GM12872 (cell line): Measurements from ENCODE around the gene PCDH8.

ENCODE experiments used
- TF ChIP-seq, protein P1 (sequence below): IDR thresholded peaks from 3 replicates; pipeline ENCODE4 v1.5.1; 2011; ENCODE audit warnings: low read depth, mild to moderate bottlenecking, low read length, moderate library complexity; ENCODE audit not compliant: insufficient read depth

Gene PCDH8, protein sequence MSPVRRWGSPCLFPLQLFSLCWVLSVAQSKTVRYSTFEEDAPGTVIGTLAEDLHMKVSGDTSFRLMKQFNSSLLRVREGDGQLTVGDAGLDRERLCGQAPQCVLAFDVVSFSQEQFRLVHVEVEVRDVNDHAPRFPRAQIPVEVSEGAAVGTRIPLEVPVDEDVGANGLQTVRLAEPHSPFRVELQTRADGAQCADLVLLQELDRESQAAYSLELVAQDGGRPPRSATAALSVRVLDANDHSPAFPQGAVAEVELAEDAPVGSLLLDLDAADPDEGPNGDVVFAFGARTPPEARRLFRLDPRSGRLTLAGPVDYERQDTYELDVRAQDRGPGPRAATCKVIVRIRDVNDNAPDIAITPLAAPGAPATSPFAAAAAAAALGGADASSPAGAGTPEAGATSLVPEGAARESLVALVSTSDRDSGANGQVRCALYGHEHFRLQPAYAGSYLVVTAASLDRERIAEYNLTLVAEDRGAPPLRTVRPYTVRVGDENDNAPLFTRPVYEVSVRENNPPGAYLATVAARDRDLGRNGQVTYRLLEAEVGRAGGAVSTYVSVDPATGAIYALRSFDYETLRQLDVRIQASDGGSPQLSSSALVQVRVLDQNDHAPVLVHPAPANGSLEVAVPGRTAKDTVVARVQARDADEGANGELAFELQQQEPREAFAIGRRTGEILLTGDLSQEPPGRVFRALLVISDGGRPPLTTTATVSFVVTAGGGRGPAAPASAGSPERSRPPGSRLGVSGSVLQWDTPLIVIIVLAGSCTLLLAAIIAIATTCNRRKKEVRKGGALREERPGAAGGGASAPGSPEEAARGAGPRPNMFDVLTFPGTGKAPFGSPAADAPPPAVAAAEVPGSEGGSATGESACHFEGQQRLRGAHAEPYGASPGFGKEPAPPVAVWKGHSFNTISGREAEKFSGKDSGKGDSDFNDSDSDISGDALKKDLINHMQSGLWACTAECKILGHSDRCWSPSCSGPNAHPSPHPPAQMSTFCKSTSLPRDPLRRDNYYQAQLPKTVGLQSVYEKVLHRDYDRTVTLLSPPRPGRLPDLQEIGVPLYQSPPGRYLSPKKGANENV

DNA sequence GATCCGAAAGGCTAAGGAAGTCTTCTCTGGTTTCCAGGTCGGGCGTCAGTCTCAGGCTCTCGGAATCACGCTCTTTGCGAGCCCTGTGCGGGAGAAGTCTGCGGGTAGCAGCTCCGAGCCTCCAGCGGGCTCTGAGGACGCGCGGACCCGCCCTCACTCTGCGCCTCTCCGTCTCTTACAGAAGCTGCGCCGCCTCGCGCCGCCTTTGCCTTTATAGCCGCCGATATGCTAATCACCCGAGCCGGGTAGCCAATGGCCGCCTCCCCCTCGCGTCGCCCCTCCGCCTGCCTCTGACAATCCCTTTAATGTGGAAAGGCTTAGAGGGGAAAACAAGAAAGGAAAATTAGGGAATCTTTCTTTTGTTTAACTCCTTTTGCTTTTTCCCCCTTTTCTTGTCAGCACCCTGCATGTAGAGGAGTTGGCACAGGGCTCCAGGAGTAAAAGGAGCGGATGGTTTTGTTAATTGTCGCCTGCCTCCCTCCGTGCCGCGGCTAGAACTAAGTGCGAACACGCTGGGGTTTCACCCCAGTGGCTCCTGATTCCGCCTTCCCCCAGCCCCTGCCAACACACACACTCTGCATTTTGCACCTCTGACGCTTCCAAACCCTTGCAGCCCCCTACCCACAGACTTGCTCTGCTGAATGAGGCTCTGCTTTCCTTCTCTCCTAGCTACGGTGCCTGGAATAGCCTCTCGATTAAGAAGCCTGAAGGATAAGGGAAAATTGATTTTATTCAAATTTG, at the start of gene PCDH8:
Gene PCDH8, minus strand, starts transcription at position 186 of the 741 bp plus-strand sequence. CDS start 204 bp downstream, outside the sequence.
- TF ChIP-seq, protein P1, sequence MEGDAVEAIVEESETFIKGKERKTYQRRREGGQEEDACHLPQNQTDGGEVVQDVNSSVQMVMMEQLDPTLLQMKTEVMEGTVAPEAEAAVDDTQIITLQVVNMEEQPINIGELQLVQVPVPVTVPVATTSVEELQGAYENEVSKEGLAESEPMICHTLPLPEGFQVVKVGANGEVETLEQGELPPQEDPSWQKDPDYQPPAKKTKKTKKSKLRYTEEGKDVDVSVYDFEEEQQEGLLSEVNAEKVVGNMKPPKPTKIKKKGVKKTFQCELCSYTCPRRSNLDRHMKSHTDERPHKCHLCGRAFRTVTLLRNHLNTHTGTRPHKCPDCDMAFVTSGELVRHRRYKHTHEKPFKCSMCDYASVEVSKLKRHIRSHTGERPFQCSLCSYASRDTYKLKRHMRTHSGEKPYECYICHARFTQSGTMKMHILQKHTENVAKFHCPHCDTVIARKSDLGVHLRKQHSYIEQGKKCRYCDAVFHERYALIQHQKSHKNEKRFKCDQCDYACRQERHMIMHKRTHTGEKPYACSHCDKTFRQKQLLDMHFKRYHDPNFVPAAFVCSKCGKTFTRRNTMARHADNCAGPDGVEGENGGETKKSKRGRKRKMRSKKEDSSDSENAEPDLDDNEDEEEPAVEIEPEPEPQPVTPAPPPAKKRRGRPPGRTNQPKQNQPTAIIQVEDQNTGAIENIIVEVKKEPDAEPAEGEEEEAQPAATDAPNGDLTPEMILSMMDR = no peak

DNA sequence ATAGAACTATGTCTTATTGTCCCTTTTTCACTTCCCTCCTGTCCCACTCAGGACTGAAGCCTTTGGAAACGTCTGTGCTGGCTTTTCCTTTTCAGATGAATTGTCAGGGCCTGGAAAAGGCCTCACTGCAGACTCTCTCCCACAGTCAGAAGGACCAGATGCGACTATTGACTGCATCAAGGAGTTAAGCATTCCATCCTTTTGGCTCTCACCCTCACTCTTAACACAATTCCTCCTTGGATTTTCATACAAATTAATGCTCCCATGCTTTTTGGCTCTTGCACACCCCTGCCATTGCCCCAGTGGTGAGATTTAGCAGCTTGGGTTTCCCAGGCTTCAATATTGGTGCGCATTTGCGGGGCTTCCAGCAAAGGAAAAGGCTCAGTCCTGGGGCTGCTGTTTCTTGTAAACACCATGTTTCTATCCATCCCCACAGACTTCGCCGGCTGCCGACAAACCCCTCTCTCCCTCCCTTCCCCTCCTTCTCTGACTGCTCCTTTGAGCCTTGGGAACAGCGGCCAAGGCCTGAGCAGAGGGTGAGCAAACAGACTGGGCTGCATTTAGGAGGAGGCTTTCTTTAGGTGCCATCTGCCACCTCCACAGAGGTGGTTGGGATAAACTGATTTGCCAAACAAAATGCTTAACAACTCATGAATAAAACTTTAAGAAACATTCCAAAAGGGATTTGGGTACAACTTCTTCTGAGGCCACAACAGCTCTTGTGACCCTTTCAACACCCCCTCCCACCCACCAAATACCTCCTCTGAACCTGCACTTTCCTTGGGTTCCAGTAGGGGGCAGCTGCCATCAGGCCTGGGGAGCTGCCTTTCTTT, 48.6 kb upstream of the PCDH8 start:
- TF ChIP-seq, protein P1 = peak; percentile 71

DNA sequence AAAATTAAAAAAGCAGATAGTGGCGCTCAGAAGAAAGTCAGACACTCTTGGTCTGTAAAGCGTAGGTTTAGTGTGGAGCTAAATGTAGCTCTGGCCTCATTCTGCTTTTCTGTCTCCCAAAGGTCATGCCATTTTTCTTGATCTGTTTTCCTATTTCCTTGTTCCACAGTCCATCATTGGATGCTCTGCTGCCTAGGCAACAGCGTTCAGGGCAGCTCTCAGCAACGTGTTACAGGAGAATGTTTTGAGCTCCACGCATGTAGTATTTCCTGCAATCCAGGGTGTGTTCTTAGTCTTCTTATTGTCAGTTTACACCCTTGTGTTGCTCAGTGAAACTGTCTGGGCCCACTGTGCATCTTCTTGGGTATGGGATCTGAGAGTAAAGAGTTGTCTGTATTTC, 46.0 kb upstream of the PCDH8 start:
- TF ChIP-seq, protein P1 = no peak

DNA sequence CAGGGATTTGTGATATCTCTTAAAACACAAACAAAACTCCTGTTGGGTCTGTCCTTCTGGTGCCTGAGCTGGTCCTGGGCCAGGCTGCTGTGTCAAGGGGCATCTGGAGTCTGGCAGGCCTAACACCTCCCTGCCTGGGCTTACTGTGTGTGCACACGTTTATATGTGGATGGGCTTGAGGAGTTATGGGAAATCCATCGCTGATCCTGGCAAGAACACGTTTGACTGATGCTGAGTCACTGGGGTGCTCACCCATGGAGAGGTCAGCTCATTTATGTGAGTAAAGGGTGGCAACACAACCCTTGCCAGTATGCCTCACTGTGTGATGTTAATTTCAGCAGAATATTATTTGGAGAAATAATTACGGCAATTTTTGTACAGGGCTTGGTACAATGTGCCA, 44.5 kb upstream of the PCDH8 start:
- TF ChIP-seq, protein P1 = no peak

DNA sequence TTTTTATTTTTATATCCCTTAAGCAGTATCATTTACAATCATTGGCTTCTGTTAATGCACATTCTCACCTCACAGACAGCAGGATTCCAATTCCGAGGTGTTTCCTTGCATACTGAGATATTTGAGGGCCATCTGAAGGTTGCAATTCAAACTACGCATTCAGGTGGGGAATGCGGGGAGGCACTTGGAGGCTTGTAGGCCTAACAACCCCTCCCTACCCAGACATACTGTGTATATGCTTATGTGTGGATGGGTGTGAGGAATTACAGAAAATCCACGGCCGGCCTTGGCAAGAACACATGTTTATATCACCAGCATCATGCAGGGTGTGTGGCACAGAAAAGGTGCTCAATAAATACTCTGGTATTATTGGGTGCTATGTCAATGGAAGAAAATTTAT, 43.3 kb upstream of the PCDH8 start:
- TF ChIP-seq, protein P1 = no peak

DNA sequence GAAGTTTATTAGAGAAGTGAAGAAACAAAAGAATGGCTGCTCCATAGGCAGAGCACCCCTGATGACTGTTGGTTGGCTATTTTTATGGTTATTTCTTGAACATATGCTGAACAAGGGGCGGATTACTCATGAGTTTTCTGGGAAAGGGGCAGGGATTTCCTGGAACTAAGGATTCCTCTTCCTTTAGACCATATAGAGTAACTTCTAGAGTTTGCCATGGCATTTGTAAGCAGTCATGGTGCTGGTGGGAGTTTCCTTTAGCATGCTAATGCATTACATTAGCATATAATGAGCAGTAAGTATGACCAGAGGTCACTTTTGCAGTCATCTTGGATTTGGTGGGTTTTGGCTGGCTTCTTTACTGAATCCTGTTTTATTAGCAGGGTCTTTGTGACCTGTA, 38.7 kb upstream of the PCDH8 start:
- TF ChIP-seq, protein P1 = no peak
